C4-2B (cell line): ENCODE measurements around the gene RRBP1.

Source experiments
- H3K27ac ChIP-seq: fragments of 450-650 bp; 2 replicates; pipeline ENCODE4 v1.5.1; 2017
- CTCF ChIP-seq: fragments of 450-650 bp; conservative IDR thresholded peaks from 2 replicates; pipeline ENCODE4 v1.5.1; 2017; ENCODE audit warnings: mild to moderate bottlenecking
- ZFX ChIP-seq: fragments of 450-650 bp; IDR thresholded peaks from 2 replicates; pipeline ENCODE4 v1.6.1; 2017

The RRBP1 gene

GRCh38 chr20:17587824-17588223 lies 94.2 kb downstream of the RRBP1 start:
- no peak for TF ChIP-seq ZFX
- no peak for TF ChIP-seq CTCF
- H3K27ac ChIP-seq: no peak overlapping the region

- no peak for TF ChIP-seq CTCF
- H3K27ac ChIP-seq: no peak overlapping the region
These were observed 94.9 kb downstream of the RRBP1 start for GRCh38 chr20:17587148-17587547.

GRCh38 chr20:17586250-17586649 lies 95.8 kb downstream of the RRBP1 start:
- H3K27ac ChIP-seq: no peak overlapping the region
- no peak for TF ChIP-seq CTCF
- no peak for TF ChIP-seq ZFX

GRCh38 chr20:17584689-17585088 lies 97.4 kb downstream of the RRBP1 start:
- TF ChIP-seq CTCF: no peak

GRCh38 chr20:17583126-17583525 lies 98.9 kb downstream of the RRBP1 start:
- TF ChIP-seq CTCF (no peak), ZFX (no peak)
- no peak overlapping the region for H3K27ac ChIP-seq

More at GRCh38 chr20:17584689-17585088, 97.4 kb downstream of the RRBP1 start:
- H3K27ac ChIP-seq: no peak overlapping the region

DNA sequence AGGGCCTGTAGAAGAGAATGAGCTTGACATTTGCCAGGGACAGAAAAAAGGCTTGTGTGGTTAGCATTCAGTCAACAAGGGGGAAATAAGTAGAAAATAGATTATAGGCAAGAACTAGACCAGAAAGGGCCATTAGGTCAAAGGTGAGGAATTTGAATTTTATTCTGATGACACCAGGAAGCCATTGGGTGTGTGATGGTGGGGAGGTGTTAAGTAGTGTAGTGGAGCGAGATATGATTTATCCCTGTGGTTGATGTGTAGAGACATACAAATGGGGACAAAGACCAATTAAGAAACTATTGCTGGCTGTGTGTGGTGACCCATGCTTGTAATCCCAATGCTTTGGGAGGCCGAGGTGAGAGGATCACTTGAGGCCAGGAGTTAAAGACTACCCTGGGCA lies 101.1 kb downstream of the RRBP1 start:
- no peak for TF ChIP-seq CTCF
- TF ChIP-seq ZFX: no peak
- H3K27ac ChIP-seq: no peak overlapping the region

GRCh38 chr20:17579369-17580039 lies 102.5 kb downstream of the RRBP1 start:
- no peak overlapping the region for H3K27ac ChIP-seq
- no peak for TF ChIP-seq CTCF
- no peak for TF ChIP-seq ZFX
